H9 (cell line): ENCODE results near the gene PRSS21. TPM values are rescaled to one million over a fixed set of nuclear protein-coding genes. Genes with fewer than 3 reads are reported as not detected.

Source experiments
- DNase-seq: peaks from one replicate; pipeline ENCODE4 v3.0.0-alpha.2; 2017
- H2AFZ ChIP-seq: one replicate; pipeline ENCODE4 v1.6.1; 2013; ENCODE audit warnings: mild to moderate bottlenecking, low read length, control low read depth, moderate library complexity
- H2AK5ac ChIP-seq: 2 replicates; pipeline ENCODE4 v1.6.1; 2013; ENCODE audit warnings: low read length, control low read depth, mixed read lengths; ENCODE audit not compliant: insufficient read length
- H2BK120ac ChIP-seq: one replicate; pipeline ENCODE4 v1.6.1; 2013; ENCODE audit warnings: low read depth, mild to moderate bottlenecking, low read length, control low read depth, inconsistent platforms; ENCODE audit not compliant: poor library complexity, severe bottlenecking
- H2BK12ac ChIP-seq: 2 replicates; pipeline ENCODE4 v1.6.1; 2013; ENCODE audit warnings: low read length, control low read depth, mixed read lengths, low read depth; ENCODE audit not compliant: insufficient read length
- H2BK15ac ChIP-seq: 2 replicates; pipeline ENCODE4 v1.6.1; 2013; ENCODE audit warnings: low read depth, low read length, control low read depth
- H2BK20ac ChIP-seq: one replicate; pipeline ENCODE4 v1.6.1; 2013; ENCODE audit warnings: low read depth, mild to moderate bottlenecking, low read length, control low read depth, inconsistent platforms; ENCODE audit not compliant: poor library complexity, severe bottlenecking
- H2BK5ac ChIP-seq: 2 replicates; pipeline ENCODE4 v1.6.1; 2013; ENCODE audit warnings: low read length, control low read depth, mixed read lengths; ENCODE audit not compliant: insufficient read length
- H3K14ac ChIP-seq: 2 replicates; pipeline ENCODE4 v1.6.1; 2013; ENCODE audit warnings: low read length, control low read depth; ENCODE audit not compliant: insufficient read depth
- H3K18ac ChIP-seq: 2 replicates; pipeline ENCODE4 v1.6.1; 2013; ENCODE audit warnings: low read depth, mild to moderate bottlenecking, mixed read lengths, low read length, control low read depth; ENCODE audit not compliant: insufficient read length
- H3K23ac ChIP-seq: 2 replicates; pipeline ENCODE4 v1.6.1; 2013; ENCODE audit warnings: low read length, control low read depth, mixed read lengths, low read depth; ENCODE audit not compliant: insufficient read length
- H3K23me2 ChIP-seq: 2 replicates; pipeline ENCODE4 v1.6.1; 2013; ENCODE audit warnings: low read depth, mild to moderate bottlenecking, mixed read lengths, low read length, control low read depth; ENCODE audit not compliant: insufficient read length, poor library complexity, severe bottlenecking
- H3K27ac ChIP-seq: 2 replicates; pipeline ENCODE4 v1.5.1; 2013; ENCODE audit warnings: low read length, control low read depth, mixed read lengths, low read depth; ENCODE audit not compliant: insufficient read length
- H3K27me3 ChIP-seq: 2 replicates; pipeline ENCODE4 v1.6.1; 2013; ENCODE audit warnings: low read length, control low read depth, inconsistent platforms; ENCODE audit not compliant: insufficient read depth
- H3K4ac ChIP-seq: 2 replicates; pipeline ENCODE4 v1.6.1; 2013; ENCODE audit warnings: low read depth, mild to moderate bottlenecking, control low read depth, inconsistent platforms, low read length, moderate library complexity
- H3K4me1 ChIP-seq: 2 replicates; pipeline ENCODE4 v1.6.1; 2013; ENCODE audit warnings: low read length, control low read depth, inconsistent platforms; ENCODE audit not compliant: insufficient read depth
- H3K4me2 ChIP-seq: 2 replicates; pipeline ENCODE4 v1.6.1; 2013; ENCODE audit warnings: low read length, control low read depth, mixed read lengths; ENCODE audit not compliant: insufficient read length, insufficient read depth
- H3K56ac ChIP-seq: 2 replicates; pipeline ENCODE4 v1.6.1; 2013; ENCODE audit warnings: low read depth, mild to moderate bottlenecking, mixed read lengths, low read length, control low read depth; ENCODE audit not compliant: insufficient read length
- H3K79me1 ChIP-seq: 2 replicates; pipeline ENCODE4 v1.6.1; 2013; ENCODE audit warnings: low read depth, mild to moderate bottlenecking, moderate library complexity, low read length, control low read depth, inconsistent platforms; ENCODE audit not compliant: insufficient read depth, poor library complexity, severe bottlenecking
- H3K79me2 ChIP-seq: 2 replicates; pipeline ENCODE4 v1.6.1; 2013; ENCODE audit warnings: low read length, control low read depth, inconsistent platforms; ENCODE audit not compliant: insufficient read depth
- H3K9ac ChIP-seq: 2 replicates; pipeline ENCODE4 v1.6.1; 2013; ENCODE audit warnings: low read length, control low read depth, mixed read lengths; ENCODE audit not compliant: insufficient read length; ENCODE audit errors: extremely low read depth
- H3K9me3 ChIP-seq: one replicate; pipeline ENCODE4 v1.6.1; 2013; ENCODE audit warnings: low read depth, low read length, inconsistent platforms; ENCODE audit not compliant: control insufficient read depth
- H3T11ph ChIP-seq: one replicate; pipeline ENCODE4 v1.6.1; 2013; ENCODE audit warnings: mild to moderate bottlenecking, low read length, control low read depth, inconsistent platforms
- H4K20me1 ChIP-seq: one replicate; pipeline ENCODE4 v1.6.1; 2013; ENCODE audit not compliant: control insufficient read depth, insufficient read length, insufficient read depth
- H4K5ac ChIP-seq: 2 replicates; pipeline ENCODE4 v1.6.1; 2013; ENCODE audit warnings: low read depth, mild to moderate bottlenecking, mixed read lengths, low read length, control low read depth; ENCODE audit not compliant: insufficient read length
- H4K8ac ChIP-seq: replicated peaks from 2 replicates; pipeline ENCODE4 v1.6.1; 2013; ENCODE audit warnings: low read length, control low read depth, mixed read lengths, low read depth; ENCODE audit not compliant: insufficient read length
- H4K91ac ChIP-seq: 2 replicates; pipeline ENCODE4 v1.6.1; 2013; ENCODE audit warnings: low read depth, mild to moderate bottlenecking, moderate library complexity, mixed read lengths, low read length, control low read depth; ENCODE audit not compliant: insufficient read length
- H3K27ac Mint-ChIP-seq, 3 experiments: 2 replicates in 2 of 3; 3 replicates in 1 of 3; pipeline ENCODE4 v1.8.0; 2020 to 2021; ENCODE audit warnings: mixed read lengths in 3 of 3, mild to moderate bottlenecking in 1 of 3, moderate library complexity in 1 of 3
- H3K27me3 Mint-ChIP-seq: 2 replicates; pipeline ENCODE4 v1.8.0; 2021; ENCODE audit warnings: low read depth, mild to moderate bottlenecking, moderate library complexity, mixed read lengths
- H3K36me3 Mint-ChIP-seq, 3 experiments: 2 replicates in 2 of 3; 3 replicates in 1 of 3; pipeline ENCODE4 v1.8.0; 2020 to 2021; ENCODE audit warnings: low read depth in 3 of 3, mixed read lengths in 3 of 3; ENCODE audit not compliant: insufficient read depth in 1 of 3
- H3K4me1 Mint-ChIP-seq, 2 experiments: 2 replicates each; pipeline ENCODE4 v1.8.0; 2020; ENCODE audit warnings: mixed read lengths in 2 of 2
- H3K4me3 Mint-ChIP-seq, 2 experiments: 2 replicates in 1 of 2; 3 replicates in 1 of 2; pipeline ENCODE4 v1.8.0; 2020 to 2021; ENCODE audit warnings: mild to moderate bottlenecking in 2 of 2, mixed read lengths in 2 of 2, moderate library complexity in 1 of 2
- H3K9me3 Mint-ChIP-seq, 2 experiments: 2 replicates in 1 of 2; 3 replicates in 1 of 2; pipeline ENCODE4 v1.8.0; 2020; ENCODE audit warnings: mild to moderate bottlenecking in 2 of 2, mixed read lengths in 2 of 2, moderate library complexity in 1 of 2
- WGBS: extraction: QIAGEN DNeasy Blood & Tissue Kit; methylation state at CpG from one replicate; pipeline ENCODE4 v1.1.7; 2013; ENCODE audit warnings: missing lambda C conversion rate, low lambda C conversion rate, mixed read lengths; ENCODE audit not compliant: insufficient read length; ENCODE audit errors: extremely low coverage; 5-methylcytosine and 5-hydroxymethylcytosine counted together
- total RNA-seq: library from RNA; stranded (reverse); gene quantifications from 2 replicates; pipeline ENCODE4 v1.2.1, GENCODE V29; 2021
- TF ChIP-seq, protein P1 (sequence below): fragments of 200-600 bp; sonication (generic); conservative IDR thresholded peaks from 3 replicates; pipeline ENCODE4 v1.8.0; 2021; ENCODE audit warnings: antibody characterized with exemption, mild to moderate bottlenecking

PRSS21 gene
- total RNA-seq, 1 experiment from 2014 or later, result not detected

DNA sequence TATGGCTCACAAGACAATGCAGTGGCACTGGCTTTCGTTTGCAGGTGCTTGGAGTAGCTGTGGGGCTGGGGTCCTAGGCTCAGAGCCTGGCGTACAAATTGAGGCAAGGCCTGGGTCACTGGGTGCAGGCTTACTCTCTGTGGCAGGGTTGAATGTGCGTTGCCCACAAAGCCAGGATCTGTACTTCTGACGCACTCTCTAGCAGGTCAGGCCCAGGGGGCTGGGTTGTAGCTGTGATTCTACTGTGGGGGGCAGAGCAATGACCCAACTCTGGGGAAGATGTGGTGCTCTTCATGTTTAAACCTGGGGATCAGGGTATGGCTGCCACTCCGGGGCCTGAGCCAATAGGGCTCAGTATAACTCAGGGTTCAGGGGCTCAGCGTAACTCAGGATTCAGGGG is 6.4 kb upstream of the PRSS21 start:
- Histone ChIP-seq H3K18ac (no peak overlapping the region), H2BK5ac (no peak overlapping the region), H3K27me3 (no peaks in the 10 kb centered on the region), H2AFZ (no peak overlapping the region), H3K9ac (no peak overlapping the region), H2AK5ac (no peak overlapping the region), H3K79me1 (no peaks in the 10 kb centered on the region), H3K4me2 (no peak overlapping the region), H2BK12ac (no peak overlapping the region), H3K4me1 (no peaks in the 10 kb centered on the region), H3K27ac (no peak overlapping the region), H4K8ac (no peak overlapping the region), H3K56ac (no peak overlapping the region), H2BK15ac (no peak overlapping the region), H4K91ac (no peak overlapping the region), H4K20me1 (no peaks in the 10 kb centered on the region), H3K4ac (no peak overlapping the region), H3K23me2 (no peaks in the 10 kb centered on the region), H3K14ac (no peak overlapping the region), H2BK20ac (no peak overlapping the region), H4K5ac (no peak overlapping the region), H3K79me2 (no peaks in the 10 kb centered on the region), H3K23ac (no peak overlapping the region), H3T11ph (no peak overlapping the region), H3K9me3 (no peaks in the 10 kb centered on the region), H2BK120ac (no peak overlapping the region)
- TF ChIP-seq, protein P1, sequence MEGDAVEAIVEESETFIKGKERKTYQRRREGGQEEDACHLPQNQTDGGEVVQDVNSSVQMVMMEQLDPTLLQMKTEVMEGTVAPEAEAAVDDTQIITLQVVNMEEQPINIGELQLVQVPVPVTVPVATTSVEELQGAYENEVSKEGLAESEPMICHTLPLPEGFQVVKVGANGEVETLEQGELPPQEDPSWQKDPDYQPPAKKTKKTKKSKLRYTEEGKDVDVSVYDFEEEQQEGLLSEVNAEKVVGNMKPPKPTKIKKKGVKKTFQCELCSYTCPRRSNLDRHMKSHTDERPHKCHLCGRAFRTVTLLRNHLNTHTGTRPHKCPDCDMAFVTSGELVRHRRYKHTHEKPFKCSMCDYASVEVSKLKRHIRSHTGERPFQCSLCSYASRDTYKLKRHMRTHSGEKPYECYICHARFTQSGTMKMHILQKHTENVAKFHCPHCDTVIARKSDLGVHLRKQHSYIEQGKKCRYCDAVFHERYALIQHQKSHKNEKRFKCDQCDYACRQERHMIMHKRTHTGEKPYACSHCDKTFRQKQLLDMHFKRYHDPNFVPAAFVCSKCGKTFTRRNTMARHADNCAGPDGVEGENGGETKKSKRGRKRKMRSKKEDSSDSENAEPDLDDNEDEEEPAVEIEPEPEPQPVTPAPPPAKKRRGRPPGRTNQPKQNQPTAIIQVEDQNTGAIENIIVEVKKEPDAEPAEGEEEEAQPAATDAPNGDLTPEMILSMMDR, result no peak
- H3K9me3 Mint-ChIP-seq, result peaks cover 2 to 4% of the 10 kb centered on the region in 2 experiments; a peak in 2 of 5 replicates
- H3K27ac Mint-ChIP-seq, result no peak overlapping the region
- peaks cover 29% of the 10 kb centered on the region for H3K27me3 Mint-ChIP-seq
- DNase-seq, result no peak
- no CpG with 5 or more reads among the region's 6 CpGs for WGBS
- H3K36me3 Mint-ChIP-seq, result no peaks in the 10 kb centered on the region
- no peak overlapping the region for H3K4me3 Mint-ChIP-seq
- peaks cover 7% of the 10 kb centered on the region in 2 experiments; a peak in 3 of 4 replicates for H3K4me1 Mint-ChIP-seq
